ENCODE results near the gene CCDC181. TPM values are rescaled to one million over a fixed set of nuclear protein-coding genes. Genes with fewer than 3 reads are reported as not detected.

The CCDC181 gene
- total RNA-seq, 1 donor from 2014 or later = 2.0 TPM

- no peak overlapping the region for H3K4me3 ChIP-seq (ENCODE audit: low read depth, low read length)
- no peak for DNase-seq (ENCODE audit: low read depth)
- no peak for TF ChIP-seq CTCF (conservative IDR thresholded peaks at IDR 0.05; ENCODE audit: low read depth, low read length)
Observed at GRCh38 chr1:169395955-169396354, 31.3 kb downstream of the CCDC181 start.

GRCh38 chr1:169392406-169392805, 34.9 kb downstream of the CCDC181 start:
- no peak for DNase-seq (ENCODE audit: low read depth)
- TF ChIP-seq CTCF (conservative IDR thresholded peaks at IDR 0.05; ENCODE audit: low read depth, low read length) = no peak
- H3K4me3 ChIP-seq (ENCODE audit: low read depth, low read length) = no peak overlapping the region

- DNase-seq (ENCODE audit: low read depth) = no peak
- H3K4me3 ChIP-seq (ENCODE audit: low read depth, low read length) = no peak overlapping the region
- TF ChIP-seq CTCF (conservative IDR thresholded peaks at IDR 0.05; ENCODE audit: low read depth, low read length) = no peak
Observed at GRCh38 chr1:169390303-169390702, 37.0 kb downstream of the CCDC181 start.

- no peak for DNase-seq (ENCODE audit: low read depth)
- no peak for TF ChIP-seq CTCF (conservative IDR thresholded peaks at IDR 0.05; ENCODE audit: low read depth, low read length)
- H3K4me3 ChIP-seq (ENCODE audit: low read depth, low read length) = no peak overlapping the region
Observed at GRCh38 chr1:169387399-169387798, 39.9 kb downstream of the CCDC181 start.

- no peak for DNase-seq (ENCODE audit: low read depth)
- H3K4me3 ChIP-seq (ENCODE audit: low read depth, low read length) = no peak overlapping the region
- TF ChIP-seq CTCF (conservative IDR thresholded peaks at IDR 0.05; ENCODE audit: low read depth, low read length) = no peak
Observed at GRCh38 chr1:169383449-169383848, 43.8 kb downstream of the CCDC181 start.

- H3K4me3 ChIP-seq (ENCODE audit: low read depth, low read length) = no peak overlapping the region
- no peak for TF ChIP-seq CTCF (conservative IDR thresholded peaks at IDR 0.05; ENCODE audit: low read depth, low read length)
- DNase-seq (ENCODE audit: low read depth) = no peak
Observed at GRCh38 chr1:169381162-169381561, 46.1 kb downstream of the CCDC181 start.

- no peak for TF ChIP-seq CTCF (conservative IDR thresholded peaks at IDR 0.05; ENCODE audit: low read depth, low read length)
- DNase-seq (ENCODE audit: low read depth) = no peak
- H3K4me3 ChIP-seq (ENCODE audit: low read depth, low read length) = no peak overlapping the region
Observed at GRCh38 chr1:169371404-169371803, 55.9 kb downstream of the CCDC181 start.
